ENCODE results near the gene INHBC.
A peak's percentile ranks its signal among the peaks of the same experiment; 100 is the strongest.
"Not testable (repeated sequence)": the region's sequence is repeated elsewhere in the genome, so short reads cannot be mapped to it uniquely, and the experiment has no call there.

The INHBC gene

DNA sequence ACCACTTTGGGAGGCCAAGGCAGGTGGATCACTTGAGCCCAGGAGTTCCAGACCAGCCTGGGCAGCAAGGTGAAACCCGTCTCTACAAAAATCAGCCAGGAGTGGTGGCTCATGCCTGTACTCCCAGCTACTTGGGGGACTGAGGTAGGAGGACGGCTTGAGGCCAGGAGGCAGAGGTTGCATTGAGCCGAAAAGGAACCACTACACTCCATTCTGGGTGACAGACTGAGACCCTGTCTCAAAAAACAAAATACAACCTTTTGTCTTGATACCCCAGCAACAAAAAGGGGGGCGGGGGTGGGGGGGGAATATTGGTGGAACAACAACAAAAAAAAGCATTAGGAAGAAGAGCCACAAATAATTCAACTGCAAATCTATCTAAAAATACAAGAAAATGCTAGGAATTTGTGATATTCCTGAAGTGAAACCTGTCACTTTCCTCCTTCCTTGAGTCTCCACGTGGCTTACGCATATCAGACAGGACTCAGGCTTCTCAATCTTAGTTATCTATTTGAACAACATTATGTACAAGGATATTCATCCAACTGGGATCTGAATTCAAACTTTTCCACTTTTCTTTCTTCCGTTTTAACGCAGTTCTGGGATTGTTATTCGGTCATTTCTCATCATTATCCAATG, 5.0 kb upstream of the INHBC start:
- peak; percentile 31 for DNase-seq (ENCODE audit: low spot score)

GRCh38 chr12:57430112-57430930, 4.3 kb upstream of the INHBC start:
- DNase-seq (ENCODE audit: low spot score) = peak; percentile 43

DNA sequence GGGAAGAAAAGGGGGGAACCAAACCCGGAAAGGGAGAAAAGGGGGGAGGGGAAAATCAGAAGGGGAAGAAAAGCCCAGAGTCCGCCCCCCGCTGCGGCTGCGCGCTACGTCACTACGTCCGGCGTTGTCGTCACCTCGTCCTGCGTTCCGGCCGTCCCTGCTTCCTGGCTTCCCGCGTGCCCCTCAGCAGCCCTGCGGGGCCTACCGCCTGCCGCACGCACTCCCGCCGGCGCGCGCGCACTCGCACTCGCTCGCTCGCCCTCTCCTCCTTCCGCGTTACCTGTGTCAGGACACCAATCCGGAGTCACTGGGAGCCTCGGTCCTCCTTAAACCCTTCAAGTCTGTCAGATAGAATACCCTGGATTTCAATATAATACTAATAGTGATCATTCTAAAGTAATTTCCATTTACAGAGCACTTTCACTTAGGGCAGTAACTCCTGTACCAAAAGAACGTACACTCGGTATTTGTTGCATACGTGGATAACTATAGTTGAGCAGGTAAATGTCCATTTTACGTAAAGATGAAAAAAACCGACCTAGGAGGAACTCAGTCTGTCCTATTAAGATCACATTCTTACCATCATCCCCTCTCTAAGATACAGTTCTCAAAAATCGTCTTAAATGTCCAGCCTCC, 3.5 kb upstream of the INHBC start, which contains the start of gene R3HDM2:
Gene R3HDM2, minus strand, starts transcription at position 113 of the 636 bp plus-strand sequence. CDS start 120,615 bp downstream, outside the sequence.
- DNase-seq (ENCODE audit: low spot score) = peak; percentile 93

- DNase-seq (ENCODE audit: low spot score) = no peak
Observed at GRCh38 chr12:57431654-57432188, 2.9 kb upstream of the INHBC start.

DNA sequence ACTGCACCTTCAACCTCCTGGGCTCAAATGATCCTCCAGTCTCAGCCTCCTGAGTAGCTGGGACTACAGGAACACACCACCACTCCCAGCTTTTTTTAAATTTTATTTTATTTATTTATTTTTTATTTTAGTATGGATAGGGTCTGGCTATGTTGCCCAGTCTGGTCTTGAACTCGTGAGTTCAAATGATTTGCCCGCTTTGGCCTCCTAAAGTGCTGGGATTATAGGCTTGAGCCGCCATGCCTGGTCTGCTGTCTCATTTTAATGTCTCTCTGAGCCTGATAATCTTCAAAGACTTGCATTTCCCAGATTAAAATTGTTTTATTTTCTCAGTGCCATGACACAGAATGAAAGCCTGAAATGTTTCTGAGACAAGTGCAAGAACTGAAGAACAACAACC, 1.2 kb upstream of the INHBC start:
- DNase-seq (ENCODE audit: low spot score) = no peak

DNA sequence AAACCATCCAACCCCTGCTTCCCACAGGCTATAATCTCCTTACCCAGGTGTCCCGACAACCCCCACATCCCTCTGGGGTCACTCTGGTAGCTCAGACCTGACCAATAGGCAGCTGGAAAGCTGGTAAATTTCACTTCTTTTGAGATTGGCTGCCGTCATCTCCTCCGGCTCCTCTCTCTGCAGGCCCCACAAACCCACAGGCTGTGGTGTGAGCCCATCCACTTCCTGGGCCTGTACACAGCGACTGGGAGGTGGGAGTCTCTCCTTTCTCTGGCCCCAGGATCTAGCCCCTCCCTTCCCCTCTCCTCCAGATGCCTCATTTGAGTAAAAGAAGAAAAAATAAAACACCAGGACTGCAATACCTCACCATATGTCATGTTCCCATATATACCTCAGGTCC, 709 bp downstream of the INHBC start:
- DNase-seq (ENCODE audit: low spot score) = no peak

DNA sequence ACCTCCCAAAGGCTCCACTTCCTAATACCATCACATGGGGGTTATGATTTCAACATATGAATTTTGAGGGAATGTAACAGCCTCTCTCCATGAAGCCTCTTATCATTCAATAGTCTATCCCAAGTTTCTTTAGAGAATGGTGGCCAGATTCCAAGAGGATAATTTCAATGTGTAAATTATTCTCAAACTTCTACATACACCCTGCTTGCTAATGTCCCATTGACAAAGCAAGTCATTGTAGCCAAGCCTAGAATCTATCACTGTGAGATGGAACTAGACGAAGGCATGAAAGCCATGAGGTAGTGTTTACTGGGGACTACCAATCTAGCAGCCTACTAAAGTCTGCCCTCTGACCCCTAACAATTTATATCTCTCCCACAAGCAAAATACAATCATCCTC, 3.8 kb downstream of the INHBC start:
- DNase-seq (ENCODE audit: low spot score) = no peak

- no peak for DNase-seq (ENCODE audit: low spot score)
Observed at GRCh38 chr12:57439762-57440266, 5.2 kb downstream of the INHBC start.

DNA sequence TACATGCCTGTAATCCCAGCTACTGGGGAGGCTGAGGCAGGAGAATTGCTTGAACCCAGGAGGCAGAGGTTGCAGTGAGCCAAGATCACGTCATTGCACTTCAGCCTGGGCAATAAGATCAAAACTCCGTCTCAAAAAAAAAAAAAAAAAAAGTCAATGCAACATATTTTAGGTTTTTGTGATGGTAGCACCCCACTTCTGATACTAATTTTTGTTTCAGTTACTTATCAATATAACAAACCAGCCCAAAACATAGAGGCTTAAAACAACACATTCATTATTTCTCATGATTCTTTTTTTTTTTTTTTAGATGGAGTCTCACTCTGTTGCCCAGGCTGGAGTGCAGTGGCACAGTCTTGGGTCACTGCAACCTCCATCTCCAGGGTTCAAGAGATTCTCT, 6.8 kb downstream of the INHBC start:
- DNase-seq (ENCODE audit: low spot score) = not testable (repeated sequence)

DNA sequence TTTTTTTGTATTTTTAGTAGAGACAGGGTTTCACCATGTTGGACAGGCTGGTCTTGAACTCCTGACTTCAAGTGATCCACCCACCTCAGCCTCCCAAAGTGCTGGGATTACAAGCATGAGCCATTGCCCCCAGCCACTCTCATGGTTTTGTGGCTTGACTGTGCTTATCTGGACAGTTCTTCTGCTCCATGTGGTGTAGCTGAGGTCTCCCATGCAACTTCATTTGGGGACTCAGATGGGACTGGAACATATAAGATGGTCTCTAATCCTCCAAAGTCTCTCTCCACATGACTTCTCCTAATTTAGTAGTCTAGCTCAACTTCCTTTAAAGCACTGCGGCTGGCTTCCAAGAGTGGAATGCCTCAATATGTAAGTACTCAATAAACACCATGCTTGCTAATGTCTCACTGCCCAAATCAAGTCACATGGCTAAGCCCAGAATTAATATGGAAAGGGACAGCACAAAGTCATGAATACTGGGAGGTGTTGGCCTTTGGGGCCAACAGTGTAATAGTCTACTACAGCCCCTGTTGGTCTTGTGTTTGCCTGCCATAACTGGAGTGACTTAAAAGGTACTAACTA, 7.4 kb downstream of the INHBC start:
- no peak for DNase-seq (ENCODE audit: low spot score)

DNA sequence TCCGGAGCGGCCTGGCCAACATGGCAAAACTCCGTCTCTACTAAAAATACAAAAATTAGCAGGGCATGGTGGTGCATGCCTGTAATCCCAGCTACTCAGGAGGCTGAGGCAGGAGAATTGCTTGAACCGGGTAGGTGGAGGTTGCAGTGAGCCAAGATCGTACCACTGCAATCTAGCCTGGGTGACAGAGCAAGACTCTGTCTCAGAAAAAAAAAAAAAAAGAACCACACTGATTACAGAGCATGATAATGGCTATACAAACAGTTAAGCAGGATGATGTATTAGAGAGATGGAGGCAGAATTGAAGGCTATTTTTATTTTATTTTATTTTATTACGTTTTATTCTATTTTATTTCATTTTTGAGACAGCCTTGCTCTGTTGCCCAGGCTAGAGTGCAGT, 9.8 kb downstream of the INHBC start:
- not testable (repeated sequence) for DNase-seq (ENCODE audit: low spot score)

GRCh38 chr12:57444744-57445143, 10.2 kb downstream of the INHBC start:
- no peak for DNase-seq (ENCODE audit: low spot score)

GRCh38 chr12:57446292-57446960, 11.8 kb downstream of the INHBC start:
- no peak for DNase-seq (ENCODE audit: low spot score)

DNA sequence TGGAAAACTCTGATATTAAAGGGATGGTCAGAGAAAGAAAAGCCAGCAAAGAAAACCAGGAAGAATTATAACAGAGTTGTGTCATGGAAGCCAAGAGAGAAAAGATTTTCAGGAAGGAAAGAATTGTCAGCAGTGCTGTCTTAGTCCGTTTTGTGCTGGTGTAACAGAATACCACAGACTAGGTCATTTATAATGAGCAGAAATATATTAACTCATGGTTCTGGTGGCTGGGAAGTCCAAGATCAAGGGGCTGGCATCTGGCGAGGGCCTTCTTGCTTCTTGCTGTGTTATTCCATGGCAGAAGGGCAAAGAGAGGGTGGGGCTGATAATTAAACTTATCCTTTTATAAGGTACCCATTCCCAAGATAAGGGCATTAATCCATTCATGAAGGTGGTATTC, 14.1 kb downstream of the INHBC start:
- DNase-seq (ENCODE audit: low spot score) = no peak

- DNase-seq (ENCODE audit: low spot score) = no peak
Observed at GRCh38 chr12:57449375-57449774, 14.8 kb downstream of the INHBC start.

GRCh38 chr12:57450057-57450456, 15.5 kb downstream of the INHBC start:
- DNase-seq (ENCODE audit: low spot score) = no peak

DNA sequence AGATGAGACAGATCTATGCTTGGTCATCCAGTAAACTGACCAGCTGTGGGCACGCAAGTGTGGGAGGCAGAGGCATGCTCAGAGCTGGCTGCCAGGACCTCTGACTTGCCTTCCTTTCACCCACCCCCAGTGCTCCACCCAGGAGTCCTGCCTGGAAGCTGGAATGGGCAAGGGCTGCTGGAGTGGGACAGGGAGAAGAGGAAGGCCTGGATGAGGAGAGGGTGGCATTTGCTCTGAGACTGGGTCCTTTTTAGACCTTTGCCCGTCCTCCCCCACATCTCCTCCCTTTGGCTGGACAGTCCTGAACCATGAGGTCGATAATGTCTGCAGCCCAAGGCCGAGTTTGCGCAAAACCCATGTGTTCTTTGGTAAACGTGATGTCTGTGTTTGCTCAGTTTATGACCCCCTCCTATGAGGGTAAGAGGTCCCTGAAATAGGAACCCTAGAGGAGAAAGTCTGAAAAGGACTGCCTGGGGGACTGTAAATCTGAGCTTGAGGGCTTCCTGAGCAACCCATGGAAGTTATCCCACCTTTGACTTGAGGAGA, 16.7 kb downstream of the INHBC start:
- no peak for DNase-seq (ENCODE audit: low spot score)

GRCh38 chr12:57452181-57452936, 17.8 kb downstream of the INHBC start:
- no peak for DNase-seq (ENCODE audit: low spot score)

DNA sequence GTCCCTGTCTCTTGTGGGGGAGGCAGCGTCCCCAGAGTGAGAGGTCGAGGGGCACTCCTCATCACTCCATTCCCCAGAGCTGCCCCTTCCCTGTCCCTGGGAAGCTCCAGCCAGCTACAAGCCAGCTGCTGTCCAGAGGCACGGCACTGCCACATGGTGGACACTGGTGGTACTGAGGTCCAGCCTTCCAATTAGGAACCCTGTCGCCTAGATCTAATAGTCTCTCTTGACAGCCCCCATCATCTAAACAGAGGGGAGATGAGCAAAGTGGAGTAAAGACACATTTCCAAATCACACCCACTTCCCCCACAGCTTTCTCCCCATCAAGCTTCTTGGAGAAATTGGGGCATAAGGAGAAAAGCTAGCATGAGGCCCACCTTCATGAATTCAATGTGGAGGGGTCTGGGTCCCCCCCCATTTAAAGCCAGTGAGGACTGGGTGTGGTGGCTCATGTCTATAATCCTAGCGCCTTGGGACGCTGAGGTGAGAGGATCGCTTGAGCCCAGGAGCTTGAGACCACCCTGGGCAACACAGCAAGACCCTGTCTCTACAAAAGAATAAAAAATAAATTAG, 18.4 kb downstream of the INHBC start:
- peak; percentile 60 for DNase-seq (ENCODE audit: low spot score)

DNA sequence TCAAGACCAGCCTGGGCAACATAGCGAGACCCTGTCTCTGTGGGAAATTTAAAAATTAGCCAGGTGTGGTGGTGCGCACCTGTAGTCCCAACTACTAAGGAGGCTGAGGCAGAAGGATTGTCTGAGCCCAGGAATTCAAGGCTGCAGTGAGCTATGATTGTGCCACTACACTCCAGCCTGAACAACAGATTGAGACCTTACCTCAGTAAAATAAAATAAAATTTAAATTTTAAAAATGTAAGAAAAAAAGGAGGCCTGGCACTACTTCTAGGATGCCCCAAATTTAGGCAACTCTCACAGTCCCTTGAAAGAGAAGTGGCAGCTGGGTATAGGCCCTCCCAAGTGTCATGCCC, 19.6 kb downstream of the INHBC start:
- no peak for DNase-seq (ENCODE audit: low spot score)

Measured in hematopoietic multipotent progenitor cell treated with erythropoietin and hydrocortisone succinate and interleukin-3 and kit ligand, for 15 days (in vitro differentiated cells).